ENCODE results near the gene NEURL3.

Gene NEURL3

DNA sequence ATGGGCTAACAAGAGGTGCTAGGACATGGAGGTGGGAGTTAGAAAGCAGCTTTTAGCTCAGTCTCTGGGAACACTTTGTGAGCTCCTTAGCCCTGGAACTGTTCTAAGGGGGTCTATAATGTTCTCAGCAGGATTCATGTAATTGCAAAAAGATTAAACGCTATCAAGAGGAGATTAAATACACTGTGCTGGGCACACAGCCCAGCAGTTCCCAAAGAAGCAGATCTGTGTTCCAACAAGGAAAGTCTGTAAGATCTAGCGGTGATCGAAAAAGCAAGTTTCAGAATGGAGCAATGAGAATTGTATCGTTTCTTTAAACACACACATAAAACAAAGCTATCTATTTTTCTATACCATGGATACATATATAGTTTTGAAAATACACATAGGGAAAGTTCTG lies 29.0 kb upstream of the NEURL3 start:
- peaks cover 10% of the 10 kb centered on the region for H3K36me3 Mint-ChIP-seq (ENCODE audit: low read depth)
- peaks cover 66% of the 10 kb centered on the region for H3K4me1 Mint-ChIP-seq
- DNase-seq (no peak), ATAC-seq (no peak)
- peaks cover 2% of the 10 kb centered on the region for H3K27me3 Mint-ChIP-seq
- no peak overlapping the region for H3K4me3 Mint-ChIP-seq
- no peak overlapping the region for H3K27ac Mint-ChIP-seq
- H3K9me3 Mint-ChIP-seq: no peaks in the 10 kb centered on the region

DNA sequence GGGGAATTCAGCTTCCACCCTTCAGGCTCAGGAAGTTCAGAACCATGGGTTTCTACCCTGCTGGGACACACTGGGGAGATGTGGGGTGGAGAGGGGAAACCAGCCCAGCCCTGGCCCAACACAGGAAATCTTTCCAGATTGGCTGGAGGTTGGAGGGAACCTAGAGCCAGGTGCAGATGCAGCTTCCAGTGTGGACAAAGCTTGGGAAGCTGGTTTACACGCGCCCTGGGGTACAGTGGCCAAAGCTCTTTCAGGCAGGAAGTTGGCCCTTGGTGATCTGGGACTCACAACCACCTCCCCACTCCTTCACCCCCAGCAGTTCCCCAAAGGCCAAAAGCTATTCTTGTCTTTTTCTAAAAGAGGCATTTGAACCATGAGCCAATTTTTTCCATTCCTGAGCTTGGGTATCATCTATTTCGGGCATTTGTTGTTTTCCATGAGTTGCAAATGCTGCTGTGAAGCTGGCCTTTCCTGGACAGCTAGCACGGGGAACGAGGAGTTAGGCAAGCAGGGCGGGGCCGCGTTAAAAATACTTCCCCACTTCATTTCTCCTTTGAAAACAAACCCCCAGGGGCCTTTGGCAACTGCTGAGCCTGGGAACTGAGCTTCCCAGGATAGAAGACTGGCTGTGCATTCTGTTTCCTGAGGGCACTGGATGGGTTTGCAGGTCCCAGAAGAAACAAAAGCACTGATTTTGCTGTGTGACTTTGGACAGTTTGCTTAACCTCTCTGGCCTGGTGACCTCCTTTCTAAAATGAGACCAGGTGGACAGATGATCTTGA lies 28.3 kb upstream of the NEURL3 start:
- DNase-seq (no peak), ATAC-seq (no peak)
- peaks cover 67% of the 10 kb centered on the region for H3K4me1 Mint-ChIP-seq
- no peaks in the 10 kb centered on the region for H3K9me3 Mint-ChIP-seq
- peaks cover 4% of the 10 kb centered on the region for H3K36me3 Mint-ChIP-seq (ENCODE audit: low read depth)
- H3K27ac Mint-ChIP-seq: peak overlapping the region; percentile 54
- H3K4me3 Mint-ChIP-seq: no peak overlapping the region
- H3K27me3 Mint-ChIP-seq: peaks cover 2% of the 10 kb centered on the region

DNA sequence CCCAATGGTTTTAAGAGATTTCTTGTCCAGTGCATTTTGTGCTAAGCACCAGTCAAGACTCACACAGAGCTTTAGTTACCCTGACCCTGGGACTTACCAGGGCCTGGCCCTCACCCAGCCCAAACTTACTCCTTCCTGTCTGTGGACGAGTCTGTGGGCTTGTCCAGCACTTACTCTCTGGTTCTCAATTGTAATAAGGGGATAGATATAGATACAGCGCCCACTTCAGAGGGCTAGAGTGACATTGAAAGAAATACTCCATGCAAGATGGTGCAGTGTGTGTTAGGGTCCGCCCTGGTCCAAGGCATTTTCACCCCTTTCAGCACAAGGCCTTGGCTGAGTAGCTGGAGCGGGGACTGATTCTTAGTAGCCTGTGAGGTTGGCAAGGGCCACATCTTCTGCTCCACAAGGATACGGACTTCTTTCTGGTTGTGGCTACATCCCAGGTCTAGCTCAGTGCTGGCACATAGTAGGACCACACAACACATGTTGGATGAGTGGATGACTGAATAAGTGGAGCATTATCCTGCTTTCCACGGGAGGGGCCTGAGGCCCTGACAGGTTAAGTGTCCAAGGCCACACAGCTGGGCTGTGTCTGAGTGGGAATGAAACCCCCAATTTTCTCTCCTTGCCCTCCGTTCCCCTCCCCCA lies 27.6 kb upstream of the NEURL3 start:
- Mint-ChIP-seq H3K27me3 (peaks cover 2% of the 10 kb centered on the region), H3K4me3 (no peak overlapping the region)

DNA sequence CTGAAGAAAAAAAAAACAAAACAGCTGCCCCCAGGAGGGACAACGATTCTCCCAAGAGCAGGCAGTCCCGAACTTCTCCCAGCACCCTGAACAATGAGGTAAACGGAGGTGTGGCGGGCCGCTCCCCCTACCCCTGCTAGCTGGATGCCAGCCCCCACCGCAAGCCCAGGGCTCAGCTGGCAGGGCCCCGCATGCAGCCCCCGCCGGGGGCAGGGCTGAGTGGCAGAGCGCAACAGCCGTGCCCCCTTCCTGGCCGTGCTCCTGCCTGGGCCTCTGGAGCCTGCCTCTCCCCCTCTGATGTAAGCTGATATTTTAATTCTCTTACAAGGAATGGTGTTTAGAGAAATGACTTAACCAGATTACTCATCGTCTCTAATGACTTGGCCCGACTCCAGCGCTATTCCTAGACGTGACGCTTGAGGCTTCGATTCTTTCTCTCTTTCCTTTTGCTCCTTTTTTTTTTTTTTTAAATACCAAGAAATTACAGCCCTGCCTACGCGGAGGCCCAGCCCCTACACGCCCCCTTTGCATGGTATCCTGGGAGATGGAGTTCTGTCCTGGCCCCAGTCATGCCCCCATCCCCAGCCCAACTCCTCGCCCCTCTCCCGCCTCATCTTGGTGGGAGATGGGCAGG lies 26.8 kb upstream of the NEURL3 start:
- Mint-ChIP-seq H3K27ac (peak overlapping the region; percentile 77), H3K4me3 (peak overlapping the region; percentile 45), H3K9me3 (no peaks in the 10 kb centered on the region), H3K36me3 (ENCODE audit: low read depth) (no peaks in the 10 kb centered on the region), H3K27me3 (peaks cover 2% of the 10 kb centered on the region), H3K4me1 (peaks cover 76% of the 10 kb centered on the region)
- DNase-seq: peak; percentile 84
- peak; percentile 50 for ATAC-seq

More for the DNA sequence above, 27.6 kb upstream of the NEURL3 start:
- no peak for DNase-seq
- H3K27ac Mint-ChIP-seq: peak overlapping the region; percentile 77
- peaks cover 72% of the 10 kb centered on the region for H3K4me1 Mint-ChIP-seq
- H3K36me3 Mint-ChIP-seq (ENCODE audit: low read depth): no peaks in the 10 kb centered on the region
- no peaks in the 10 kb centered on the region for H3K9me3 Mint-ChIP-seq
- ATAC-seq: no peak

DNA sequence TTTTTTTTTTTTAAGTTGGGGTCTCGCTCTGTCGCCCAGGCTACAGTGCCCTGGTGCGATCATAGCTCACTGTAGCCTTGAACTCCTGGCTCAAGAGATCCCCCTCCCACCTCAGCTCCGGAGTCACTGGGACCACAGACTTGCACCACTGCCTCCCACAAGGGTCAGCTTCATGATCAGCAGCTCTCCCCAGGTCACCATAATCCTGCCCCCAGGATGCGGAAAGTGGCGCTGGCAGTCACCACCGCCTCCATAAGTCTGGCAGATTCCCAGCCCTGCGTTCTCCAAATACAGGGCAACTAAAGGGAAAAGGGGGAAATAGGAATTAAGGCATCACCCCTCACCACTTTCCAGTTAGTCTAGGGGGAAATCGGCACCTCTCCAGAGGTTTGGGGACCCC lies 26.2 kb upstream of the NEURL3 start:
- peak overlapping the region; percentile 45 for H3K4me3 Mint-ChIP-seq
- peaks cover 2% of the 10 kb centered on the region for H3K27me3 Mint-ChIP-seq
- H3K4me1 Mint-ChIP-seq: peaks cover 80% of the 10 kb centered on the region
- no peak for DNase-seq
- no peaks in the 10 kb centered on the region for H3K36me3 Mint-ChIP-seq (ENCODE audit: low read depth)
- H3K9me3 Mint-ChIP-seq: no peaks in the 10 kb centered on the region
- ATAC-seq: no peak
- H3K27ac Mint-ChIP-seq: peak overlapping the region; percentile 77

DNA sequence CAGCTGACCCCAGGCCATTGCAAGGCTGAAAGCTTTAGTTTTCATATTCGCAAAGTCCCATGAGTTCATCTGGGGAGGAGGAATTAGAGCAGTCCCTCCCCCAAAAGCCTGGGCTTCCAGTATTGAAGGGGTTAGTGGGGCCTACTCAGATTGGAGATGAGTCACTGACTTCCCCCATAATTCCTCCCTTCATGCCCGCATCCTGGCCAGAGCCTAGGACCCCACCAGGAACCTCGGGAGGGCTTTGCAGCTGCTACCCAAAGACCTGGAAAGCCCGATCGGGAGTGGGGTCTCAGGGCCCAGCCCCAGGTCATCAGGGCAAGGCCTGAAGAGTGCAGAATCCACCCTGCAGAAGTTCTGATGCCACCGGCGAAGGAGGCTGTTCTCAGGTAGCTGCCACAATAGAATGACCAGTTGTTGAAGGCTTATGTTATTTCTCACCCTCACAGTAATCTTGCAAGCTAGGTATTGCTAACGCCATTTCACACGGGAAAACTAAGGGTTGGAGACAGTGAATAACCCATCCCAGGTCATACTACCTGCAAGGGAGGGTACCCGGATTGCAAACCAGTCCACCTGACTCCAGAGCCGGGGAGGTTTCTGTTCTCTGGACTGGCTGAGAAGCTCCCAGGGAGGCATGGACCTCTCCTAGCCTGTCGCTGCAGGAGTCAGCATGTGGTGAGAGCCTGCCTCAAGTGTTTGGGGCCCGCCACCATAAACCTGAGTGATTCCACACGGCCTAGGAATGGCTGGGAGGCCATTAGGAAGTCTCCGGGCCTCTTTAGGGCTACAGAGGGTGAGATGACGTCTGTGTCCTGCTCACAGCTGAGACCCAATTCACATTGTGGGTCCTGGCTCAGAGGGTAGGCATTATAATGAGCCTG lies 25.6 kb upstream of the NEURL3 start:
- no peak for ATAC-seq
- DNase-seq: no peak
- H3K4me3 Mint-ChIP-seq: no peak overlapping the region
- H3K4me1 Mint-ChIP-seq: peaks cover 80% of the 10 kb centered on the region
- H3K27ac Mint-ChIP-seq: peak overlapping the region; percentile 77
- no peaks in the 10 kb centered on the region for H3K36me3 Mint-ChIP-seq (ENCODE audit: low read depth)
- peaks cover 2% of the 10 kb centered on the region for H3K27me3 Mint-ChIP-seq
- no peaks in the 10 kb centered on the region for H3K9me3 Mint-ChIP-seq

DNA sequence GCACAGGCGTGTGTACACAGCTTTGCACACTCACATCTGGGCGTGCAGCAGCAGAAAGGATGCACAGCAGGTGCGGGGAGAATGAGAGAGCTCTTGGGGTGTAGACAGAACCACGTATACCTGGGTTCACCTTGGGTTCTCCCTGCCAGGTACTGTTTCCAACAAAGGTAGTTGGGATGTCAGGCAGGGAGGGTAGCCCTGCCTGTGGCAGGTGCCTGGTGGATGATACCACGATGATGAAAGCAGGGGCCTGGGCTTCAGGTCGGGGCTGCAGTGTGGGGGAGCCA lies 24.9 kb upstream of the NEURL3 start:
- Mint-ChIP-seq H3K27me3 (peaks cover 2% of the 10 kb centered on the region), H3K27ac (peak overlapping the region; percentile 77), H3K4me1 (peaks cover 83% of the 10 kb centered on the region), H3K9me3 (no peaks in the 10 kb centered on the region), H3K4me3 (peak overlapping the region; percentile 27), H3K36me3 (ENCODE audit: low read depth) (no peaks in the 10 kb centered on the region)
- DNase-seq (no peak), ATAC-seq (no peak)

DNA sequence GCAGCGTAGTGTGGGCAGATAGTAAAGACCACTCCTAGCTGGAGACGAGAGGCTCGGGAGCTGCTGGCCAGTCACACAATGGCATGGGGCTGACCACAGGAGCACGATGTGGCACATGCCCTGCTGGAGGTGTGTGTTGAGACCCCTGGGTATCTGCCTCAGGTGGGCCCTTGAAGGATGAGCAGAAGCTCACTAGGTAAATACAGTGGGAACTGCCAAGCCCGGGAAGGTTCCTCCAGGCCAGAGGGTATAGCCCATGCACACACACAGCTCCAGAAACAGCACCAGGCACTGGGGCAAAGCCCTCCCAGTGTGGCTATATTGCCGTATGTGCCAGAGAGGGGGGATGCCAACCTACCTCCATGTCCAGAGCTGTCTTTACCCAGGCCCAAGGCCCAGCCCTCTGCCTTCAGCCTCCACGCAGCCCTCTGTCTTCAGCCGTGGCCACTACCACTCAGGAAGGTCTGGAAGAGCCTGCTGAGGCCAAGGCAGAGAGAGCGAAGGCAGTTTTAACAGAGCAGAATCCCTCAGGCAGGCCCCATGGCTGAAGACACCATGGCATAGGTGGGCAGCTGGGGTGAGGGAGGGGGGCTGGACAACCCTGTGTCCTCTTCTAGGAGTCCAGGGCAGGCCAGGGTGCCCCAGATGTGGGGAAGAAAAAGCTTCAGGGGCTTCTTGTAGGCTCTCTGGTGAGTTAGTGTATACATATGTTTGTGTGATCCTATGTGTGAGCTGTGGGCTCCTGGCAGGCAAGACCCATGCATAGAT lies 24.4 kb upstream of the NEURL3 start:
- Mint-ChIP-seq H3K9me3 (no peaks in the 10 kb centered on the region), H3K36me3 (ENCODE audit: low read depth) (no peaks in the 10 kb centered on the region), H3K4me3 (peak overlapping the region; percentile 36), H3K27ac (peak overlapping the region; percentile 89), H3K27me3 (peaks cover 2% of the 10 kb centered on the region), H3K4me1 (peaks cover 88% of the 10 kb centered on the region)
- no peak for ATAC-seq
- no peak for DNase-seq

DNA sequence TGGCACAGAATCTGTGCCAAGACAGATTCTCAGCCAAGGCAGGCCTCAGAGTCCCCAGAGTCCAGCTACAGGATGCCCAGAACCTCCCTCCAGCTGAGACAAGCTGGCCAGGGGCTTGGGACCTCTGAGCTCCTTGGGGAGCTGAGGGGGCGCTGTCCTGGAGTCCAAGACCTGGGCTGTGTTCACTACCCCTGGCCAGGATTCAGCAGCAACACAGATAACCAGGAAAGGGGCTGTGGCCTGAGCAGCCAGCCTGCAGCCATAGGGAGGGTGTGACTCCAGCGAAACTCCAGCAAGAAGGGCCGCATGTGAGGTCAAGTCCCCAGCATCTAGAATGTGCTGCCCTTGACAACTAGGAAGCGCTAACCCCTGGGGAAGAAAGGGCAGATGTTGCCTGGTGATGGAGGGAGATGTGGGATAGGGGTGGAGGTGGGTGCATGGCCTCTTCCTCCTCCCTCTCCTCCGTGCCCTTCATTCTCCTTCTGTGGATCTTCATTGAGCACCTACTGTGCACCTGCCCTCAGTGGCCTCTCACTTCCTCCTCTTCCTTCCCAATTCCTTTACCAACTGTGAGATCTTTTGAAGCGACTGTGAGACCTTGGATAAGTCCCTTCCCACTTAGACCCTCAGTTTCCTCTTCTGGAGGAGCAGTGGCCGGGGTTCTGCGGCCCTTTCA lies 23.7 kb upstream of the NEURL3 start:
- no peak for DNase-seq
- peaks cover 92% of the 10 kb centered on the region for H3K4me1 Mint-ChIP-seq
- H3K27me3 Mint-ChIP-seq: peaks cover 2% of the 10 kb centered on the region
- no peaks in the 10 kb centered on the region for H3K9me3 Mint-ChIP-seq
- H3K27ac Mint-ChIP-seq: peak overlapping the region; percentile 89
- H3K36me3 Mint-ChIP-seq (ENCODE audit: low read depth): no peaks in the 10 kb centered on the region
- ATAC-seq: no peak
- peak overlapping the region; percentile 72 for H3K4me3 Mint-ChIP-seq

DNA sequence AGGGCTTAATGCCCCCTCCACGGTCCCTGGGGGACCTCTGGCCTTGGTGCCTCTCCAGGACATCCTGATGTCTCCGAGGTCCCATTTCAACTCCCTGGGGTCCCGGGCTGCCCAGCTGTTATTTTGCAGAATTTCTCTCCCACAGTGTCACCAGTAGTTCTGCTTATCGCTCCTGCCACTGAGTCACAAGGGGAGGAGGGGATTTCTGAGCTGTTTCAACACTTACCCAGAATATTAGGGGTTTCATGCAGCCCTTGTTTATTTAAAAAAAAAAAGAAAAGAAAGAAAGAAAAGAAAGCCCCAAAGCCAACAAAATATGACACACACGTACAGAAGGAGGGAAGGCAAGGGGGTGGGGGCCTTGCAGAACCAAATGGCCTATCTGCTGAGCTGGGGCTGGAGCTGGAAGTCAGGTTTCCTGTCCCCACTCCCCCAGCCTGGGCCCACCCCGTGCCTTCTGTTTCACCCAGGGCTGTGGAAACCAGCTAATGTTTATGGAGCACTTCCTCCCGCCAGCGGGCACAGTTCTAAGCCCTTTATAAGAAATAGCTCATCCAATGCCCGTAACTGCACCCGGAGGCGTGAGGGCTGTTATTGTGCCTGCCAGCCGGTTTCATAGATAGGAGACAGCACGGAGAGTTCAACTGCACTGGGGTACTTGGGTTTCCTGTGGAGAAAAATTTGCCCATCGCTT lies 23.0 kb upstream of the NEURL3 start:
- DNase-seq: peak; percentile 70
- Mint-ChIP-seq H3K36me3 (ENCODE audit: low read depth) (no peaks in the 10 kb centered on the region), H3K4me3 (peak overlapping the region; percentile 72), H3K4me1 (peaks cover 88% of the 10 kb centered on the region), H3K27me3 (peaks cover 2% of the 10 kb centered on the region), H3K27ac (peak overlapping the region; percentile 89), H3K9me3 (no peaks in the 10 kb centered on the region)
- peak; percentile 64 for ATAC-seq

DNA sequence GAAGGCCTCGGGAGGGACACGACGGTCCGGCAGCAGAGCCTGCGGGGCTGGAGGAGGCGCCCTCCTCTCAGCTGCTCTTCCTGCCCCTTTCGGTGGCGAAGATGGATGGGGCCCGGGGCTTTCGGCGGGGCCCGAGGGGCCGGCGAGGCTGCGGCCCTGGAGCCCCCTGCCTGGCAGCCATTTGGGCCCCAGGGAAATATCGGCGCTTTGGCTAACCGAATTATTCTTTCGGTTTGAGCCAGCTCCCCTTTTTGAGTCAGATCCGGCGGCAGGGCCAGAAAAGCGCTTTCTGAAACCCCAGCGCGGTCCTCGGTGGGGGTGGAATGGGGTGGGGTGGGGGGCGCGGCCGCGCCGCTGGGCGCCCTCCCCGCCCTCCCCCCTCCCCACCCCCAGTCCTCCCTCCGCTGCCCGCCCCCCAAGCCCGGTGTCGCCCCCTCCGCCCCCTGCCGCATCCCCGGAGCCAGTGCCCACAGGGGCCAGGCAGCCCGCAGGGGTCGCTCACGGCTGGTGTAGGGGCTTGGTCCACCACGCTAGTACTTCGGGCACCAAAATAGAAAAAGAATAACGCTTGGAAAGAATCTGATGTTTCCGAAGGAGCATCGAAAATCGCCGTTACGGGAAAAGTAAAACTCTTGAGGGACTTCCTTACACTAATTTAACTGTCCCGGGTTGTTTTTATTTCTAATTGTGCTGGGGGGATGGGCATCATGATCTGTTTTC lies 22.3 kb upstream of the NEURL3 start:
- no peaks in the 10 kb centered on the region for H3K9me3 Mint-ChIP-seq
- H3K36me3 Mint-ChIP-seq (ENCODE audit: low read depth): no peaks in the 10 kb centered on the region
- H3K4me1 Mint-ChIP-seq: peaks cover 86% of the 10 kb centered on the region
- H3K27me3 Mint-ChIP-seq: peaks cover 2% of the 10 kb centered on the region
- H3K27ac Mint-ChIP-seq: peak overlapping the region; percentile 89
- peak overlapping the region; percentile 72 for H3K4me3 Mint-ChIP-seq
- peak; percentile 21 for ATAC-seq
- peak; percentile 77 for DNase-seq

DNA sequence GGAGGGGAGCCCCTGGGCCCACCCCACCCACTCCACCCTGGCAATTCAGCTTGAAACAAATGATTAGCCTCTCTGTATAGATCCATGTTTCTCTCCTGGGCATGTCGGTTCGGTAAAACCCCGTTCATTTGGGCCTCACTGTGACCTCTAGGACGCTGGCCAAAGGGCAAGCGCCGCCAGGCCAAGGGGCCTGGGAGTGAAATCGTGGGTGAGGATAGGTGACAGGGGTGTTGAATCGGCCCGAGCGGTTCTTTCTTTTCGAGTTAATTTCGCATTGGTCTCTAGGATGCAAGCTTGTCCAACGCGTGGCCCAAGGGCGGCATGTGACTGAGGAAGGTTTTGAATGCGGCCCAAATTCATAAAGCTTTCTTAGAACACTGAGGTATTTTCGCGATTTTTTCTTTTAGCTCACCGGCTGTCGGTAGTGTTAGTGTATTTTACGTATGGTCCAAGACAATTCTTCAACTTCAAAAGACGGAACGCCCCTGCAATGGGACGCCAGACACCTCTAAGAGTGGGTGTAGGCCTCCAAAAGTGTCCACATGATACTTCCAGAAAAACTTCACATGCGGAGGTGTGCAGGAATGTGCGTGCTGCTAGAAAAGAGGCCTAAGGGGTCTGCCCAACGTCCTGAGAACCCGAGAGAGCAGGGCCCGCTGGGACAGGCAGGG lies 21.6 kb upstream of the NEURL3 start:
- DNase-seq (no peak), ATAC-seq (no peak)
- H3K9me3 Mint-ChIP-seq: no peaks in the 10 kb centered on the region
- peak overlapping the region; percentile 65 for H3K4me3 Mint-ChIP-seq
- peaks cover 2% of the 10 kb centered on the region for H3K27me3 Mint-ChIP-seq
- H3K36me3 Mint-ChIP-seq (ENCODE audit: low read depth): no peaks in the 10 kb centered on the region
- H3K4me1 Mint-ChIP-seq: peaks cover 79% of the 10 kb centered on the region
- peak overlapping the region; percentile 87 for H3K27ac Mint-ChIP-seq

Measured in activated naive CD8-positive, alpha-beta T cell treated with anti-CD3 and anti-CD28 coated beads, Interleukin-2, amount 50 U/mL, for 24 hours (primary cell).